ENCODE data around the gene LIN7C.

DNA sequence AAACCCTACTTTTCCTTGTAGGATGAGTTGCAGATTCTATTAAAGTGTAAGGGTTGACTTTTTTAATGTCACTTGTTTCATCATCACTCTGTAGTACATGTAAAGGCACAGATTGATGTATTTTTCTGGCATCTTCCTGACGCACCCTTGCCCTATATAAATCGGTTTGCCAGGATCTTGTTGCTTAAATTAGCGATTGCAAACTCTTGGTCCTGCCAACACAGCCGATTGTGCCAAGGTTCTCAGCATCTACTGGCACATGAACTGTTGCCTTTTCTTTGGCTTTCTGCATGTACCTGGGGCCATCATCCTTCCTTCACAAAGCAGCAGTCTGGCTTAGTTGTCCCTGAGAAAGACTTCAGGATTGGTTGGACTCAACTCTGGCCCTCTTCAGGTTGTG lies 7.5 kb upstream of the LIN7C start:
- TF ChIP-seq EZH2 (IDR thresholded peaks at IDR 0.05): no peak
- TF ChIP-seq FOXP2 (optimal IDR thresholded peaks at IDR 0.05; ENCODE audit: control extremely low read depth, extremely low read length, insufficient read depth): no peak

All from SK-N-MC (cell line).